Epithelial cell of proximal tubule (primary cell): ENCODE data around the gene CLEC16A. TPM values are rescaled to one million over a fixed set of nuclear protein-coding genes. Genes with fewer than 3 reads are reported as not detected.

Source experiments
- DNase-seq: peaks from one replicate; pipeline ENCODE4 v3.0.0-alpha.2; 2011; ENCODE audit warnings: low read depth
- H3K4me3 ChIP-seq: 2 replicates; pipeline ENCODE4 v1.5.1; 2011; ENCODE audit warnings: low read depth, mild to moderate bottlenecking, low read length
- total RNA-seq: library from RNA; depleted of rRNA; stranded (reverse); fragments of >200 nt; gene quantifications from 2 replicates; pipeline ENCODE4 v1.2.3, GENCODE V29; 2015
- TF ChIP-seq, protein P1 (sequence below): conservative IDR thresholded peaks from 2 replicates; pipeline ENCODE4 v1.5.1; 2012; ENCODE audit warnings: low read depth, mild to moderate bottlenecking, low read length

The CLEC16A gene
- total RNA-seq, 1 donor from 2014 or later, result 15.6 TPM

DNA sequence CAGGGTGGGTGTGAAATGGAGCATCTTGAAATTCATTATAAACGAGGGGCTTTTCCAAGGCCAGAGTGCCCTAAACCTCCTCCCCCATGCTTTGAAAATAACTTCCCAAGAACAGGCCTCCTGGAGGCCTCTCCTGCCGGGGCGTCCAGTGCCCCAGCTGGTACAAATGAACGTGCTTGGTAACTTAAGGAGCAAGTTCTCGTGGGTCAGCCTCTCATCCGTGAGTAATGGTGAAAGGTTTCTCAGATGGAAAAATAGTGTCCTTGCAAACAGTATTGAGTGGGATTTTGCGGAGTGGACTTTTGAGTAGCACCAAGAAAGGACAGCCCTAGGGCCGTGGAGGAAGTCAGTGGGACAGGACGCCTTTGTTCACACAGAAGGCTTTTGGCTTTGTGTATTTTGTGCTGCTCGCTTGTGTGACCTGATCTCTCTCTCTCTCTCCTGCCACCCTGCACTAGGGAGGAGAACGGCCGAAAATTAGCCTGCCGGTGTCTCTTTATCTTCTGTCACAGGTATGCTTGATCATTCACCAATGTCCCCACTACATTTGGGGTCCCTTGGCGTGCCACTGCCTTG is 34.6 kb downstream of the CLEC16A start:
- DNase-seq, result no peak
- TF ChIP-seq, protein P1, sequence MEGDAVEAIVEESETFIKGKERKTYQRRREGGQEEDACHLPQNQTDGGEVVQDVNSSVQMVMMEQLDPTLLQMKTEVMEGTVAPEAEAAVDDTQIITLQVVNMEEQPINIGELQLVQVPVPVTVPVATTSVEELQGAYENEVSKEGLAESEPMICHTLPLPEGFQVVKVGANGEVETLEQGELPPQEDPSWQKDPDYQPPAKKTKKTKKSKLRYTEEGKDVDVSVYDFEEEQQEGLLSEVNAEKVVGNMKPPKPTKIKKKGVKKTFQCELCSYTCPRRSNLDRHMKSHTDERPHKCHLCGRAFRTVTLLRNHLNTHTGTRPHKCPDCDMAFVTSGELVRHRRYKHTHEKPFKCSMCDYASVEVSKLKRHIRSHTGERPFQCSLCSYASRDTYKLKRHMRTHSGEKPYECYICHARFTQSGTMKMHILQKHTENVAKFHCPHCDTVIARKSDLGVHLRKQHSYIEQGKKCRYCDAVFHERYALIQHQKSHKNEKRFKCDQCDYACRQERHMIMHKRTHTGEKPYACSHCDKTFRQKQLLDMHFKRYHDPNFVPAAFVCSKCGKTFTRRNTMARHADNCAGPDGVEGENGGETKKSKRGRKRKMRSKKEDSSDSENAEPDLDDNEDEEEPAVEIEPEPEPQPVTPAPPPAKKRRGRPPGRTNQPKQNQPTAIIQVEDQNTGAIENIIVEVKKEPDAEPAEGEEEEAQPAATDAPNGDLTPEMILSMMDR, result no peak
- H3K4me3 ChIP-seq, result no peak overlapping the region

DNA sequence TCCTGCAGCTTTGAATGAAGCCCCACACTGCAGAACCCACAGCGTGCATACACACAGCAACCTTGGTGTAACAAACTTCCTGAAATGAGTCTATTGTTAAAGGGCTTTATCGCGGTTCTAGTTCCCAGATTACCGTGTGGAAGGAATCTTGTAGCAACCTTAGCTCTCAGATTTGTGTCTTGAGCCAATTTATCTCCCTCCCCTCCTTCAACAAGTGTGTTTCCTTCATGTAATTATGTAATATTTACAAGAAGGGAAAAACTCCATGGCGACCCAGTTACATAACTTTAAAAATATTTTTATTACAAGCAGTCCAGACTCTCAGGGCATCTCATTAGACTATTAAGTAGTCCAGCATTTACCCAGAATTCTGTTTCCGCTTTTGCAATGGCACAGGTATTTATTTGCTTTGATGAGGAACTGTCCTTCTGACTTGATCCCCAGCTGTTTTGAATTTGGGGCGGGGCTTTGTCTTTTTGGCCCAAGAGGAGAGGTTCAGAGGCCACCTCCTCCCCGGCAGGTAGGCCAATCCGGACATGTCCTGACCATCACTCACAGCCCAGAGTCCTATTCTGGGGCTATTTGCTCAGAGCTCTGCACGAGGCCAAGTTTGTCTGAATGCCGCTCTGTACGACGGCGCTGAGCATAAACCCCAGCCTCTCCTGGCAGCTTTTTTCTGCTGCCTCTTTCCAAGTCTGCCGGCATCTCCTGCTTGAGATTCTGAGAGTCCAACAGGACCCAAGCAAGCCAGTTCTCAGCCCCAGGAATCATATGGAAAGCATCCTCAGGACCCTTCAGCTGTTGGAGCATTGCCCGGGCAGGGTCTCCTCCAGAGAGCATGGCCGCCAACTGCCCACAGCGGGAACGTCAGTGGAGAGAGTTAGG is 35.6 kb downstream of the CLEC16A start:
- TF ChIP-seq, protein P1, result no peak
- no peak for DNase-seq
- H3K4me3 ChIP-seq, result no peak overlapping the region

DNA sequence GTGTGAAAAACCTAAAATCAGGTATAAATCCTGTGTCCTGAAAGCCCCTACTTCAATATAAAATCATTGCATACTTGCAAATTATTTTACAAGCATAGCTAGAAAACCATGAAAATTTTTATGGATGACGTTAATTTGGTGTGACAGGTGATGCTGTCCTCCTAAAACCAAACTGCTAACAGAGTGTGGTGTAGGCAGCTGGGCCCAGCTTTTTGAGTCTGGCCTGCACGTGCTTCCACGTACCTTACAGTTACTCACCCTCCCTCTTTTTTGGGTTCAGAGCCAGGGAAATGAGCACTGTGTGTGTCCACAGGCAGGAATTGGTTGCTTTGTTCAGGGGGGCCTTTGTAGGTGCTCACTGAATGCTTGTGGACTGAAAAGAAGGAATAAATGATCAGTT is 36.4 kb downstream of the CLEC16A start:
- no peak overlapping the region for H3K4me3 ChIP-seq
- DNase-seq, result no peak
- TF ChIP-seq, protein P1, result no peak

DNA sequence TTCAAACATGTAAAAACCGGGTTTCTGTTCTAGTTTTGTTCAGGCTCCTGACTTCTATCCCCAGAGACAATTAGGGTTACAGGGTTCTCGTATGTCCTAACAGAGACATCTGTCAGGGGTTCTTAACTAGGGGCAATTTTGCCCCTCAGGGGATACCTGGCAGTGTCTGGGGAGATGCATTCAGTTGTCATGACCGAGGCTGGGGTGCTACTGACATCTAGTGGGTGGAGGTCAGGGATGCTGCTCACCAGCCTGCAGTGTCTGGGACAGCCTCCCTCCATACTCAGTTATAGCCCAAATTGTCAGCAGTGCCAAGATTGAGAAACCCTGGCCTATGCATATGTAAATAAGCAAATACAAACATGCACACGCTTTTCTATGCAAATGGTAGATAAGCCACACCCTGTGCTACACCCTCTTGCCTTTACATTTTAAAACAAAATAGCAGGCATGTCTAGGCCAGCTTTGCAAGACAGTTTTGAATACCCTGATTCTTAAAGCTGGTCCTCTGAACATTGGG is 37.4 kb downstream of the CLEC16A start:
- H3K4me3 ChIP-seq, result no peak overlapping the region
- TF ChIP-seq, protein P1, result peak; percentile 46
- no peak for DNase-seq

DNA sequence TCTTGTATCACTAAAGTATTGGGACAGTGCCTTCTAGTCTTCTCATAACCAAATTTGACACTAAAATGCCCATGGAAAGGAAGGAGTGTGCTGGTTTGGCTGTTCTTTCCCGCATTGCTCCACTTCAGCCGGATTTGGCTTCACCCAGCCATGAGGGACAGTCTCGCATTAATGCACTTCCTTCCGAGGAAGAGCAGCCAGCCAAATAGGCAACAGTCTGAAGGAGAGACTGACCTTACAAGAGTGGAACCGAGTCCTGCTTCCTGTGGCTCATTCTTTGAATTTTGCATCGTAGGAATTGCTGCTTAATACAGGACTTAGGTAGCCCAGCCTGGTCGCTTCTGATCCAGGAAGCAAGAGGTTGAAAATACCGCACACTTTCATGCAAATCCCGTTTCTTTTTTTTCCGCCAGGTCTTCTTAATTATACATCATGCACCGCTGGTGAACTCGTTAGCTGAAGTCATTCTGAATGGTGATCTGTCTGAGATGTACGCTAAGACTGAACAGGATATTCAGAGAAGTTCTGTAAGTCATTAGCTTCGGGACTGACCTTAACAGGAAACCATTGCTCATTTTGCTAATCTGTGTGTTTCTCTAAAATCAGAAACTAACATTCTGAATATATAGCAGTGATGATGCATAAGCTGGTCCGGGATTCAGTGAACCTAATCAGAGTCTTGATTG is 38.2 kb downstream of the CLEC16A start:
- no peak overlapping the region for H3K4me3 ChIP-seq
- DNase-seq, result no peak
- TF ChIP-seq, protein P1, result no peak

DNA sequence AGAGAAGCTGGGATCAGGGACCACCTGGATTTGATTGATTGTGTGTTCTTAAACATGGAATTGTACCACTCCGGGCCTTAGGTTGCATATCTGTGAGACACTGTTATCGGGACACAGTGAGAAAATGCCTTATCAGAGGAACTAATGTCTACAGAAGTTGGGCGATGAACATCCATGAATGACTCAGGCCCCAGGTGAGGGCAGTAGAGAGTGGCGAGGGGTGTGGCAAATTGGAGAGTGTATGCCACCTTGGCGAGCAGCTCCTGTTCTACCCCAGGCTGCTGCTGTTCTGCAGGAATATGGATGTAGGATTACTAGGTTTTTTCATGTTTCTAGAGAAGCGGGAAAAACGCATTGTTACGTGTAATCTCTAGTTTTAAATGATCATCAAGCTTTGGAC is 38.8 kb downstream of the CLEC16A start:
- no peak for DNase-seq
- TF ChIP-seq, protein P1, result peak; percentile 18
- H3K4me3 ChIP-seq, result no peak overlapping the region
